AG08396 (cell line): ENCODE measurements around the gene TAS2R5.
"Not testable (repeated sequence)": the region's sequence is repeated elsewhere in the genome, so short reads cannot be mapped to it uniquely, and the experiment has no call there.

Source experiments
- DNase-seq: peaks from one replicate; pipeline ENCODE4 v3.0.0; 2012; ENCODE audit warnings: low spot score, mixed read lengths

Gene TAS2R5, protein sequence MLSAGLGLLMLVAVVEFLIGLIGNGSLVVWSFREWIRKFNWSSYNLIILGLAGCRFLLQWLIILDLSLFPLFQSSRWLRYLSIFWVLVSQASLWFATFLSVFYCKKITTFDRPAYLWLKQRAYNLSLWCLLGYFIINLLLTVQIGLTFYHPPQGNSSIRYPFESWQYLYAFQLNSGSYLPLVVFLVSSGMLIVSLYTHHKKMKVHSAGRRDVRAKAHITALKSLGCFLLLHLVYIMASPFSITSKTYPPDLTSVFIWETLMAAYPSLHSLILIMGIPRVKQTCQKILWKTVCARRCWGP

DNA sequence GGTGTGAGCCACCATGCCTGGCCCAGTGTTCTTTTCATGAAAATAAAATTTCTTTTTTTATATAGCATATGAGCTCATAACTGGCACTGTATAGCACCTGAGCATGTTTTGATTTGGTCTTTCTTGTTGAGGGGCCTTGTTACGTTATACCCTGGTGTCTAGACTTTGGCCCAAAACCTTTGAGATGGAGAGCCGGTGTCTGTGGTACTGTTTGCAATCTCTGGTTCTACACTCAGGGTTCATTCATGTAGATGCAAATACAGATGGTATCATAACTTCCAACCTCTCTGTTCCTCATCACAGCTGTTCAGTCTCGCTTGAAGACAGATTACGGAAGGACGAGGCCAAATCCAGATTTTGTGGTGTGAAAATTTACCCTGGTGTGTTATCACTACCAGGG lies at the start of gene TAS2R5:
TSS of gene TAS2R5 (plus strand) at position 301 of the 400 bp plus-strand sequence. CDS start 145 bp downstream, outside the sequence.
- no peak for DNase-seq

DNA sequence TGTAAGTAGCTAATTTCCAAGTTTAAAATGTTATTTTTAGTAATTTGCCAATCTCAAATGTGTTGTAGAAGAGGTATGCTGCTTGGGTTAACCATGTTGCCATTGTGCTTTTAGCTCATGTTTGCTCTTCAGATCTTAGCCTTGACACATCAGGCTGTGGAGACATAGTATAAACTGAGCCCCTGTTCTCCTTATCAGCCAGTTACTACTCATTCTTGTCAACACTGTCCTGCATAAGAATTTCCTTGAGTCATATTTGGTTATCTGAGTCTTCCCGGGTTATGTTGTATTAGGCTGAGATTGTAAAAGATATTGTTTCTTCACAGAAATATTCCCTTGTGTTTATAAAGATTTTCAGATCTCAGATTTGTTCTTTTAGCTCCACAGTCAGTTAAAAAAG lies 47.8 kb upstream of the TAS2R5 start:
- no peak for DNase-seq

DNA sequence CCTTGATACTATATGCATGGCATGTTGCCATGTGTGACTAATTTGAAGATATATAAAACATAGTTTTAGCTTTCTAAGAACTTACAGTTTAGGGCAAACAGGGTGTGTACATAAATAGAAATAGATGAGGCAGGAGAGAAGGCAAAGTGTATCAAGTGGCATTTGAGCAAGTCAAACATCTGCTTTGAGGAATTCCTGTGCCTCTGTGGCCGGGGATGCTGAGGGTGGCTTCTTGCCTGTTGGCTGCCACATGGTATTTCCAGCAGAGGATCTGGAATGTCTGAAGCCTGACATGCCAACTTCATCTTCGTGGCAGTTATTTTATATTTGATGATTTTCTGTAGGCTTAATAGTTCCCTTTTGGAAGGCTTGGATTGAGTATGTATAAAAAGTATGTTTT lies 45.9 kb upstream of the TAS2R5 start:
- no peak for DNase-seq

DNA sequence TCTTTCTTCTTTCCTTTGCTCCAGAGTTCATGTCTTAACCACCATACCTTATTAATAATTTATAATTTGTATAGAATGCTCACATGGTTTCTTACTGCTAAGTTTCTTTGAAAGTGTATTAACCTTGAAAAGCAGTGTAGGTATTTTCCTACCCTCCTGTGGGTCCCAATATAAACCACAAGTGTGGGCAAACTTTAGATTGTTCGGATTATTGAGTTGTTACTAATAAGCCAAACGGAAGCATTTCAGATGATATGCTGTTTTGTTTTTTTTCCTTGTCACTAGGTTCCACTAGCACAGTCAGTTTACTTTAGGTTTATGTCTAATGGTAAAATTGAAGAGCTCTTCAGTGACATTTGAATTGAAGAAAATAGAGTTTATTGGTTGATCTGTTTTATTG lies 41.6 kb upstream of the TAS2R5 start:
- no peak for DNase-seq

DNA sequence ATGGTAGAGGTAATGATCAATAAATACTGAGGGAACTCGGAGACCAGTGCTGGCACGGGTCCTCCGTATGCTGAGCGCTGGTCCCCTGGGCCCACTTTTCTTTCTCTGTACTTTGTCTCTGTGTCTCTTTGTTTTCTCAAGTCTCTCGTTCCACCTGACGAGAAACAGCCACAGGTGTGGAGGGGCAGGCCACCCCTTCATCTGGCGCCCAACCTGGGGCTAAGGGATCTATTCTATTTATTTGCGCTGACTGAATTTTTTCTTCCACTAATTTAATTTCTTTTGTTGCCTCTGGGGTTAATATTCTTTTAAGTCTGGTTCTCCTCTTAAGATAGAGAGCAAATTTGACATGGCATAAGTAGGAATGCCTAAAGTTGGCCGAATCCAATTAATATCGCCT lies 38.1 kb upstream of the TAS2R5 start:
- DNase-seq, result not testable (repeated sequence)

DNA sequence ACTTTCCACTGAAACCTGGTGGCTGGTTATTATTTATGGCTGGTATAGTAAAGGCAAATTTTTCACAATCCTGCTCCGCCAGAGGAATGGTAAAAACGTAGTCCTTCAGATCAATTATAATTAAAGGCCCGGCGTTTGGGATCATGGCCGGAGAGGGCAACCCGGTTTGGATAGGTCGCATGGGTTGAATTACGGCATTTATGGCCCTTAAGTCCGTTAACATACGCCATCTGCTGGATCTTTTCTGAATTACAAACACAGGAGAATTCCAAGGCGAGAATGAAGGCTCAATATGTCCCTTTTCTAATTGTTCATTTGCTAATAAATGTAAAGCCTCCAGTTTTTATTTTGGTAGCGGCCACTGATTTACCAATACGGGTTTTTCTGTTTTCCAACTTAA lies 37.4 kb upstream of the TAS2R5 start:
- no peak for DNase-seq

DNA sequence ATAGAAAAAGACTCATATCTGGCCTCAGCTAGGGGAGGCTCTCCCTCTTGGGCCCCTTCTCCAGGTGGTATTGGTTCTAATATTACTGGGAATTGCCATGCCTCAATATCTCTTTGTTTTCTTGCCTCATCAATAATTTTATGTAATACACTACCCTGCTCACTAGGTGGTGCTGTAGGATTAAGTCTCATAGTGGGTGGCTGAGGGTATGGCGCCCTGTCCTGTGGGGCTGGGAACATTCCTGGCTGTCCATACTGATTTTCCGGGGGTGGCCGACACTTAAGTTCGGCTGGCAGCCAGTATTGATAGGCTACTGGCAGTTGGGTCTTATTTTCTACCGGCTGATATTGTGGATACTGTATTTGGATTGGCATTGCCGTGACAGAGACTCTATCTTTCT lies 35.1 kb upstream of the TAS2R5 start:
- peak; percentile 13 for DNase-seq

DNA sequence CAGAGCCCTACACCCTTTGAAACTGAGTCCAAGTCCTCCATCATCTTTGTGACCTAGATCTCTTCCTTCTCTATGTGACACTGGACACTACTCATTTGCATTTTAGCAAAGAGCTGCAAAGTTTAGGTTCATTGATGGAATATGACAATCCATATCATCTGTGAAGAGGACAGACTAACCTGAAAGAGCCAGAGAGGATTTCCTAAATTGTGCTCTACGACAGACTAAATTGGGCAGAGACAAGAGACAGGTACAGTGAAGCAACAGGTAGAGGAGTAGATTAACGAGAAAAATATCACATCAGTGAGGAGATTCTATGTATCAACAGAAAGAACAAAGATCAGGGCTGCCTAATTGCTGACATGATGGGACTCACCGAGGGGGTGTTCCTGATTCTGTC lies 26.2 kb upstream of the TAS2R5 start, which contains the start of gene TAS2R3:
TSS of gene TAS2R3 (plus strand) at position 301 of the 400 bp plus-strand sequence. CDS start at position 363, 62 bp downstream.
- no peak for DNase-seq

DNA sequence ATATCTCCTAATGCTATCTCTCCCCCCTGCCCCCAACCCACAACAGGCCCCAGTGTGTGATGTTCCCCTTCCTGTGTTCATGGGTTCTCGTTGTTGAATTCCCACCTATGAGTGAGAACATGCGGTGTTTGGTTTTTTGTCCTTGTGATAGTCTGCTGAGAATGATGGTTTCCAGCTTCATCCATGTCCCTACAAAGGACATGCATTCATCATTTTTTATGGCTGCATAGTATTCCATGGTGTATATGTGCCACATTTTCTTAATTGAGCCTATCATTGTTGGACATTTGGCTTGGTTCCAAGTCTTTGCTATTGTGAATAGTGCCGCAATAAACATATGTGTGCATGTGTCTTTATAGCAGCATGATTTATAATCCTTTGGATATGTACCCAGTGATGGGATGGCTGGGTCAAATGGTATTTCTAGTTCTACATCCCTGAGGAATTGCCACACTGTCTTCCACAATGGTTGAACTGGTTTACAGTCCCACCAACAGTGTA lies 19.9 kb upstream of the TAS2R5 start:
- not testable (repeated sequence) for DNase-seq

DNA sequence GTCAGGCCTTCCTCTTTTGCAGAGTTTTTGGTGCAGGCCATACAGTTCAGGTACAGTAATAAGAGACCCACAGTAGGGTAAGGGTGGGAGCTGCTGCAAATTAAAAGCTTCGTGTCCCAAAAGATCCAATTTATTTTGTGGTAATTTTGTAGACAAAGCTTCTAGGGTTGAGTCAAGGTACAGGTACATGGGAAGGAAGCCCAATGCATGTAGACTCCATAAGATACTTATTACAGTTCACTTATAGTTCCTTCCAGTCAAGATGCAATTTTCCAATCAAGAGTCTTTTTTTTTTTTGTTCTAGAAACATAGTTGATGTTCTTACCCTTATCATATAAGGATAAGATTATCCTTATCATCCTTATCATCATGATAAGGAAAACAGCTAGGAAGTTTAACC lies 13.6 kb upstream of the TAS2R5 start, which contains the start of gene TAS2R4:
TSS of gene TAS2R4 (plus strand) at position 301 of the 400 bp plus-strand sequence. CDS start 1,815 bp downstream, outside the sequence.
- DNase-seq, result no peak

DNA sequence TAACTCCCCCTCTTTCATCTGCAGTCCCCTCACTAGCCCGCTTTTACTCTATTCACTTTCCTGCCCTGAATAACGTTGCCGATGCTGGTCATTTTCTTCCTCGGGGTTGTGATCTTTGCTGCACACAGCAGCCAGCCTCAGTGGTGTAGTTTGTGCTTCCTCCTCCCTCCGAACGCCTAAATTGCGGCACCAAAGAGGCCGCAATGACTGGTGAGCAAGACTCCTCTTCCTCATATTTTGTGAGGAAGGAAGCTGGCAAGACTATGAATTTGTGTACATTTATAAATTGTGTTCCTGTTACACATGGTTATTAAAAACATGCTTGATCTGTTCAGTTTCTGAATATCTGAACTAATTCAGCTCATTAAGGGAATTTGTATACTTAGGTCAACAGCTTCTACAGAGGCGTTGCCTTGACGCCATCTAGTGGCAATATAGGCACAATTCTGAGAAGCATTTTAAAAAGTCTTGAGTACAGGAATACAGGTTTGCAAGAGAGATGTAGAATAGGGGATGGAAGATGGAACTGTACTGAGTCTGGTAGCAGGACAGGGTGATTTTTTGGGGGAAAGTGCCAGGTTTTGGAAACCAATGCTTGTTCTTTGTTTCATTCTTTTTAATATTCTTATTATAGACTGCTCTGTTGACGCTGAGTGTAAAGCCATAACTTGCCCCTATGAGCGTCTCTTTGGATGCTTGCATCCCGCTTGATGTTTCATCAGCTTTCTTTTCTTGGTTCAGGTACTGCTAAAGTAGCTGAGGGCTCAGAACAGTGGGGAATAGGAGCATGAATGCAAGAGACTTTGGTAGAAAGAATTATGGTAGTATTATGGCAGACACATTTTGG lies 4.1 kb upstream of the TAS2R5 start:
- DNase-seq, result peak; percentile 44

DNA sequence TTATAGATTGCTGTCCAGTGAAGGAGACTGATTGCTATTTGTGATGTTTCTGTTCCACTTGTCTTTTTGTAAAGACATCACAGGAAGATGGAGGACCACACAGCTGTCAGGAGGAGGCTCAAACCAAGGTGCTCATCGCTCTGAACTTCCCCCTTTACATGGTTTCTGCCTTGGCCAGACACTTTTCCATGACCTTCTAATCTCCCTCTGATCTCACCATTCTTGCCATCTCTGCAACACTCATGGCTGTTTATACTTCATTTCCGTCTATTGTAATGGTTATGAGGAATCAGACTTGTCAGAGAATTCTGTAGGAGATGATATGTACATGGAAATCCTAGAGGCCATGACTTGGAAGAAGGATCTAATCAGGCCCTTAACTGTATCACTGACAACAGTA lies 1.7 kb upstream of the TAS2R5 start:
- no peak for DNase-seq

DNA sequence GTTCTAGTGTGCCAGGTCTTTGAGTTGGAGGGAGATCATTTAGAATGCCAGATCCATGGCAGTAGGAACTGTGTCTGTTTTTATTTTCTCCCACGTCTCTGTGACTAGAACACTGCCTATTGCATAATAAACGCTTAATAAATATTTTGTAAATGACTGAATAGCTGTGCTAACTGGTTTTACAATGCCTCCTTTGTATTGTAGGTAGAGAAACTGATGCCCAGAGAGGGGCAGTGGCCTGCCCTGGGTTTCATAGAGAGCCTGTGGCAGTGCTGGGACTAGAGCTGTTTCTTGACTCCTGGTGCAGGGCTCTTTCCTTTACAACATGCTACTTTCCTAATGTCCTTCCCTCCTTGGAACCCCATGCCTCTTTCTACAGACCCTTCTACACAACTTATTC lies 2.5 kb downstream of the TAS2R5 start:
- no peak for DNase-seq

DNA sequence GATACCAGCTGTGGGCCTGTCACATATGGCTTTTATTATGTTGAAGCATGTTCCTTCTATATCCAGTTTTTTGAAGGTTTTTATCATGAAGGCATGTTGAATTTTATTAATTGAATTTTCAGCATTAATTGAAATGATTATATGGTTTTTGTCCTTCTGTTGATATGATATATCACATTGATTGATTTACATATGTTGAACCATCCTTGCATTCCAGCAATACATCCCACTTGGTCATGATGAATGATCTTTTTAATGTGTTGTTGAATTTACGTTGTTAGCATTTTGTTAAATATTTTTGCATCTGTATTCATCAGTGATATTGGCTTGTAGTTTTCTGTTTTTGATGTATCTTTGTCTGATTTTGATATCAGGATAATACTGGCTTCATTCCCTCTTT lies 30.1 kb downstream of the TAS2R5 start:
- DNase-seq, result no peak

DNA sequence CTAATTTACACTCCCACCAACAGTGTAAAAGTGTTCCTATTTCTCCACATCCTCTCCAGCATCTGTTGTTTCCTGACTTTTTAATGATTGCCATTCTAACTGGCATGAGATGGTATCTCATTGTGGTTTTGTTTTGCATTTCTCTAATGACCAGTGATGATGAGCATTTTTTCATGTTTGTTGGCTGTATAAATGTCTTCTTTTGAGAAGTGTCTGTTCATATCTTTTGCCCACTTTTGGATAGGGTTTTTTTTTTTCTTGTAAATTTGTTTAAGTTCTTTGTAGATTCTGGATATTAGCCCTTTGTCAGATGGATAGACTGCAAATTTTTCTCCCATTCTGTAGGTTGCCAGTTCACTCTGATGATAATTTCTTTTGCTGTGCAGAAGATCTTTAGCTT lies 32.4 kb downstream of the TAS2R5 start:
- DNase-seq, result not testable (repeated sequence)

DNA sequence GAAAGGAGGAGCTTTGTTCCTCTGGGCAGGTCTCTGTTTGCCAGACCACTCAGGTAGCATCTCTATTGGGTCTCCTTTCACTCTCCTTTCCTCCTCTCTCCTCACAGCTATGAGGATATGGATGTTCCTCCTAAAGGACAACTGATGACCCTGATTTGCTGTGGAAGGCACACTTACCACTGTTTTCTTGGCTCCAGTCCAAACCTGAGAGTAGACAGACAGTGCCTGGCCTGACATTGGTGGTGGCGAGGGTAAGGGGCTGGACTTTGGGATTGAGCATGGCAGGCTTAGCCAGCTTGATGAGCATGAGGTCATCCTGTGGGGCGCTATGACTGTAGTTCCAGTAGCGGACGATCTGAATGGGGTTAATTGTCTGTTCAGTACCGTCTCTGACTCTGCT lies 47.7 kb downstream of the TAS2R5 start:
- no peak for DNase-seq

DNA sequence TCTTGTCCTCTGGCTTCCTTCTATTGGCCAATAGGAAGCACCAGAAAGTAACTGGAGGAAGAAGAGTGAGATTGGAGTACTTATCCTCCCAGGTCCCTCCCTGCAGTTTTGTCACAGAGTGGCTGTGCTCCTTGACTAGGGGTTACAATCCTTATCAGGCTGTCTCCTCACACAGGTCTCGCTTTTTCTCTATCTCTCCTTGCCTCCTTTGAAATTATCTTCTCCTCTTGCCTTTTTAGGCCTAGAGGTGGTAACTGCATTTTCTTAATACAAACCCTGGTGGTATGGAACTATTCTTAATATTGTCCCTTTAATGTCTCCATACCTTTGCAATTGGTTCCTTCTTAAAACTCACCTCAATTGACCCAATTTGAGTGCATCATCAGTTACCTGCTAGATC lies 48.6 kb downstream of the TAS2R5 start:
- no peak for DNase-seq

DNA sequence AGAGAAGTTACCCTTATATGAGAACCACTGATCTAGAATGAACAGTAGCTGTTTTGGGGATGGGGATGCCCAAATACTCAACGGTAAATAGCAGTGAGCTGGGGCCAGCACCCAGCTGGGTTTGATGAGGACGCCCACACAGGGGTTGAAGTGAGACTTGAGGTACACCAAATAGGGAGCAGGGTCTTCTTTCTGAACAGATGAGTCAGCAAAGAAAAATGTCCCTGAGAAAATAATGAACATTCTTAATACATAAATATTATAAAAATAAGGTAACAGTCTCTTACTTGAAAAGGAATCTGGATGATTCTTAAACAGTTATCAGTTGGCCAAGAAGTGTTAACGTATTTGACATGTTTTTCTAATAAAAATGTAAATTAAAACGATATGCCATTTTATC lies 49.2 kb downstream of the TAS2R5 start:
- DNase-seq, result no peak

DNA sequence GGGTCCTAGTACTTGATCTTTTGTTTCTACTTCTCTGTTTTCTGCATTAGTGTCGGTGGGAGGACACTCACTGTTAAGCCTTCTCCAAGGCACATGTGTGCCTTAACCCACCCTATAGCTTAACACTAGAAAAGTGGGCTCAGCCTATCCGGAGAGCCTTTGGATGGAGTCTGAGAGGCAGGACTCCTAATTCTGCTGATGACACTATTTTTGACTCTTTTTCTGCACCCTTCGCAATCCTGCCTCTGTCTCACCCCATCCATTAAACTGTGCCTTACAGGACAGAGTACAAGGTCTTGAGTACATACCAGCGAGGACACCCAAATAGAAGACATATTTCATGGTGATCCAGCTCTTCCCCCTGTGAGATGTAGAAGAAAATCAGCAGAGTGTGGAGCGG lies 50.7 kb downstream of the TAS2R5 start:
- DNase-seq, result no peak
